Activated CD4-positive, alpha-beta T cell treated with anti-CD3 and anti-CD28 coated beads, Interleukin-2, amount 50 U/mL, for 1 hour (primary cell): ENCODE measurements around the gene IL1RAPL1.

Source experiments
- DNase-seq: peaks from one replicate; pipeline ENCODE4 v3.0.0-alpha.2; 2020

IL1RAPL1 gene

GRCh38 chrX:29547877-29548276 lies 960.6 kb downstream of the IL1RAPL1 start:
- no peak for DNase-seq

GRCh38 chrX:29553542-29553941 lies 966.3 kb downstream of the IL1RAPL1 start:
- DNase-seq = no peak

GRCh38 chrX:29555465-29556091 lies 968.3 kb downstream of the IL1RAPL1 start:
- DNase-seq = no peak

- no peak for DNase-seq
Observed at GRCh38 chrX:29560065-29560464, 972.8 kb downstream of the IL1RAPL1 start.

- DNase-seq = no peak
Observed at GRCh38 chrX:29561417-29561816, 974.2 kb downstream of the IL1RAPL1 start.

- DNase-seq = no peak
Observed at GRCh38 chrX:29580560-29580959, 993.3 kb downstream of the IL1RAPL1 start.

GRCh38 chrX:29581223-29581622 lies 994.0 kb downstream of the IL1RAPL1 start:
- no peak for DNase-seq

GRCh38 chrX:29587107-29587506 lies 999.9 kb downstream of the IL1RAPL1 start:
- DNase-seq = no peak

- DNase-seq = no peak
Observed at GRCh38 chrX:29590921-29591320, 1003.7 kb downstream of the IL1RAPL1 start.

GRCh38 chrX:29604381-29604780 lies 1017.1 kb downstream of the IL1RAPL1 start:
- no peak for DNase-seq

- DNase-seq = no peak
Observed at GRCh38 chrX:29617276-29617675, 1030.0 kb downstream of the IL1RAPL1 start.

- DNase-seq = no peak
Observed at GRCh38 chrX:29617725-29618124, 1030.5 kb downstream of the IL1RAPL1 start.

- DNase-seq = no peak
Observed at GRCh38 chrX:29627833-29628232, 1040.6 kb downstream of the IL1RAPL1 start.

- no peak for DNase-seq
Observed at GRCh38 chrX:29634516-29634915, 1047.3 kb downstream of the IL1RAPL1 start.

GRCh38 chrX:29636331-29636730 lies 1049.1 kb downstream of the IL1RAPL1 start:
- no peak for DNase-seq

- DNase-seq = no peak
Observed at GRCh38 chrX:29640106-29640505, 1052.9 kb downstream of the IL1RAPL1 start.

GRCh38 chrX:29641461-29641860 lies 1054.2 kb downstream of the IL1RAPL1 start:
- no peak for DNase-seq

GRCh38 chrX:29643181-29643580 lies 1055.9 kb downstream of the IL1RAPL1 start:
- no peak for DNase-seq

GRCh38 chrX:29648161-29648560 lies 1060.9 kb downstream of the IL1RAPL1 start:
- DNase-seq = no peak

GRCh38 chrX:29652484-29652883 lies 1065.2 kb downstream of the IL1RAPL1 start:
- no peak for DNase-seq

- DNase-seq = no peak
Observed at GRCh38 chrX:29653721-29654120, 1066.5 kb downstream of the IL1RAPL1 start.

- no peak for DNase-seq
Observed at GRCh38 chrX:29659911-29660310, 1072.7 kb downstream of the IL1RAPL1 start.

GRCh38 chrX:29661290-29661689 lies 1074.0 kb downstream of the IL1RAPL1 start:
- no peak for DNase-seq

GRCh38 chrX:29662101-29662500 lies 1074.9 kb downstream of the IL1RAPL1 start:
- no peak for DNase-seq

- DNase-seq = no peak
Observed at GRCh38 chrX:29662759-29663503, 1075.7 kb downstream of the IL1RAPL1 start.
